Fibroblast of the aortic adventitia (primary cell): ENCODE results near the gene SEC22A. TPM values are rescaled to one million over a fixed set of nuclear protein-coding genes. Genes with fewer than 3 reads are reported as not detected.

Experiments used
- DNase-seq: peaks from one replicate; pipeline ENCODE4 v3.0.0-alpha.2; 2010; ENCODE audit warnings: low read depth
- H3K4me3 ChIP-seq: 2 replicates; pipeline ENCODE4 v1.5.1; 2011; ENCODE audit warnings: low read depth, mild to moderate bottlenecking, control low read depth, low read length, moderate library complexity
- total RNA-seq: library from RNA; depleted of rRNA; stranded (reverse); fragments of >200 nt; gene quantifications from 2 replicates; pipeline ENCODE4 v1.2.3, GENCODE V29; 2012; ENCODE audit warnings: low replicate concordance
- TF ChIP-seq, protein P1 (sequence below): IDR thresholded peaks from 2 replicates; pipeline ENCODE4 v1.5.1; 2011; ENCODE audit warnings: mild to moderate bottlenecking, low read length, control low read depth, inconsistent platforms; ENCODE audit not compliant: insufficient read depth

Gene SEC22A
- total RNA-seq, 1 donor: 44.6 TPM

GRCh38 chr3:123169930-123170329, 31.8 kb upstream of the SEC22A start:
- DNase-seq: no peak
- no peak overlapping the region for H3K4me3 ChIP-seq
- TF ChIP-seq, protein P1, sequence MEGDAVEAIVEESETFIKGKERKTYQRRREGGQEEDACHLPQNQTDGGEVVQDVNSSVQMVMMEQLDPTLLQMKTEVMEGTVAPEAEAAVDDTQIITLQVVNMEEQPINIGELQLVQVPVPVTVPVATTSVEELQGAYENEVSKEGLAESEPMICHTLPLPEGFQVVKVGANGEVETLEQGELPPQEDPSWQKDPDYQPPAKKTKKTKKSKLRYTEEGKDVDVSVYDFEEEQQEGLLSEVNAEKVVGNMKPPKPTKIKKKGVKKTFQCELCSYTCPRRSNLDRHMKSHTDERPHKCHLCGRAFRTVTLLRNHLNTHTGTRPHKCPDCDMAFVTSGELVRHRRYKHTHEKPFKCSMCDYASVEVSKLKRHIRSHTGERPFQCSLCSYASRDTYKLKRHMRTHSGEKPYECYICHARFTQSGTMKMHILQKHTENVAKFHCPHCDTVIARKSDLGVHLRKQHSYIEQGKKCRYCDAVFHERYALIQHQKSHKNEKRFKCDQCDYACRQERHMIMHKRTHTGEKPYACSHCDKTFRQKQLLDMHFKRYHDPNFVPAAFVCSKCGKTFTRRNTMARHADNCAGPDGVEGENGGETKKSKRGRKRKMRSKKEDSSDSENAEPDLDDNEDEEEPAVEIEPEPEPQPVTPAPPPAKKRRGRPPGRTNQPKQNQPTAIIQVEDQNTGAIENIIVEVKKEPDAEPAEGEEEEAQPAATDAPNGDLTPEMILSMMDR: no peak

DNA sequence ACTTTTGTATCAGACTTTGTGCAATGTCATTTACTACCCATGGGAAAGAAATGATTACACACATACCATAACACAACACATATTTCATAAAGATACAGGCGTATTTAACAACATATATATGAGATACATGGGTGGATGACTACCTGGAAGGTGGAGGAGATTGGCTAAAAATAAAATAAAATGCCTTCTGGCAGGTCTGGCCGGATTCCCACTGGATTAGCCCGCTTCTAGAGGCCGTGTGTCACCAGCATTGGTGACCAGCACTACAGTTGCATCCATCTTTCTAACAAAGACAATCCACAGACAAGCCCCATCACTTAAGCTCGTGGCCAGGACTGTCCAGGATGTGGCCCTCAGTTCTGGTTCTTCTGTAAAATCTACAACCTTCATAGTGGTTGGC, 21.0 kb upstream of the SEC22A start:
- H3K4me3 ChIP-seq: no peak overlapping the region
- no peak for DNase-seq
- TF ChIP-seq, protein P1: no peak

DNA sequence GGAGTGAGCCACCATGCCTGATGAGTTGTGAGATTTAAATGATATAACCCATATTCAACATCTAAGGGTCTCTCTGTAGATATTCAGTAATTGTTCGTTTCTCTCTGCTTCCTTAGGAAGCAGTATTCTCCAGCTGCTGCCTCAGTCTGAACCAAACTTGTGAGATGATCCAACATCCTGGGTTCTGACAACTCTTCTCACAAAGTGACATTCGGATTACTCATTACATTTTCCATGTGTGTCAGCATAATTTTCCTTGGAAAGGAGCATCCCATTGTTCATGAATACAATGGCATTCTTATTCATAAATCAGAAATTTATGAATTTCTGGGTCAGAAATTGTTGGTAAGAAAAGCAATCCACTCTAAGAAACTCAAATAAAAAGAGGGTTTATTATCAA, 15.0 kb upstream of the SEC22A start:
- no peak overlapping the region for H3K4me3 ChIP-seq
- TF ChIP-seq, protein P1: no peak
- peak; percentile 45 for DNase-seq

DNA sequence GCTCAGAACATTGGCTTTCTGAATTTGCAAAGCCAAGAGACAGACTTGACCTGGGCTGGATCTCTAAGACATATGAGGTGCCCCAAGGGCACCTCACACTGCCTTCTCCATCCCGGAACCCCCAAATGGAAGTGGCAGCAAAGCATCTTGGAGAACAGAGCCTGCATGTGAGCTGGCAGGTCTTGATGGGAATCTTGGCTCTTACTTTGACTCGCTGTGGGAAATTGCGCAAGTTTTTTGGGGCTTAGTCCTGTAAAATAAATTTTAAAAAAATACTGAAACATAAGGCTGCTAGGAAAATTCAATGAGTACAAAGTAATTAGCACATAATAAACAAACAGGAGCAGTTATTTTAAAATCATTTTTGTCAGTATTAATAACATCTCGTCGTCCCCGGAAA, 13.7 kb upstream of the SEC22A start:
- TF ChIP-seq, protein P1: no peak
- H3K4me3 ChIP-seq: no peak overlapping the region
- DNase-seq: peak; percentile 25

DNA sequence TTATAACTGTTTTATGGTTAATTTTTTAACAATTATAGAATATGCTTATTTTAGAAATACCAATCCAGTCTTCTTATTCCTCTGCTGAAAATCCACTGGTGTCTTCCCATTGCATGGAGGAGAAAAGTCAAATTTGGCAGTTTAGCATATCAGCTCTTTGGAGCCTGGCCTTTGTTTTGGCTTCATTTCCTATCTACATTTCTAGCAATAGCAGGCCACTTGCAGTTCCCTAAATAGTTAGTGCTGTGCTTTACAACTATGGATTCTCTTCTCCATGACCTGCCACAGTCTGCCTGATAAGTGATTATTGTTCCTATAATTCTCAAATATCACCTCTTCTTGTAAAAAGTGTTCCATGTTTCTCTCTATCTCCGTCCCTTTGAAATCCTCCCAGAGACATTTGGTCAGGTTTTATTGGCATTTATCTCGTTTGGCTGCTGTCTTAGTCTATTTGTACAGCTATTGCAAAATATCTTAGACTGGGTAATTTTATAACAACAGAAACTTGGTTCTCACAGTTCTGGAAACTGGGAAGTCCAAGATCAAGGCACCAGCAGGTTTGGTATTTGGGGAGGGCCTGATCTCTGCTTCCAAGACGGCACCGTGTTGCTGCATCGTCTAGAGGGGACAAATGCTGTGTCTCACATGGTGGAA, 8.2 kb upstream of the SEC22A start:
- TF ChIP-seq, protein P1: no peak
- DNase-seq: no peak
- no peak overlapping the region for H3K4me3 ChIP-seq

- TF ChIP-seq, protein P1: no peak
- H3K4me3 ChIP-seq: no peak overlapping the region
- DNase-seq: no peak
Observed at GRCh38 chr3:123194552-123194951, 7.2 kb upstream of the SEC22A start.

- DNase-seq: no peak
- TF ChIP-seq, protein P1: no peak
- H3K4me3 ChIP-seq: no peak overlapping the region
Observed at GRCh38 chr3:123198372-123198771, 3.4 kb upstream of the SEC22A start.
